Mesendoderm (in vitro differentiated cells): ENCODE data around the gene SBNO2.

Experiments
- DNase-seq: peaks from one replicate; pipeline ENCODE4 v3.0.0; 2013
- H2AK5ac ChIP-seq: 2 replicates; pipeline ENCODE4 v1.6.1; 2013; ENCODE audit warnings: low read length, inconsistent platforms
- H2BK120ac ChIP-seq: 2 replicates; pipeline ENCODE4 v1.6.1; 2013; ENCODE audit warnings: low read depth, mild to moderate bottlenecking, low read length, moderate library complexity, mixed read lengths
- H2BK15ac ChIP-seq: replicated peaks from 2 replicates; pipeline ENCODE4 v1.6.1; 2013; ENCODE audit warnings: low read depth, mild to moderate bottlenecking, moderate library complexity
- H2BK5ac ChIP-seq: 2 replicates; pipeline ENCODE4 v1.6.1; 2013; ENCODE audit warnings: low read length, inconsistent platforms
- H3K18ac ChIP-seq: 2 replicates; pipeline ENCODE4 v1.6.1; 2013; ENCODE audit warnings: mild to moderate bottlenecking, low read length, mixed read lengths
- H3K23ac ChIP-seq: one replicate; pipeline ENCODE4 v1.6.1; 2013; ENCODE audit warnings: low read length
- H3K27ac ChIP-seq: 2 replicates; pipeline ENCODE4 v1.5.1; 2013; ENCODE audit warnings: low read depth, mild to moderate bottlenecking, inconsistent platforms, low read length, moderate library complexity
- H3K27me3 ChIP-seq: 2 replicates; pipeline ENCODE4 v1.6.1; 2013; ENCODE audit warnings: low read length, control low read depth, mild to moderate bottlenecking, inconsistent platforms; ENCODE audit not compliant: insufficient read depth, poor library complexity
- H3K36me3 ChIP-seq: 2 replicates; pipeline ENCODE4 v1.6.1; 2013; ENCODE audit warnings: low read length, inconsistent platforms; ENCODE audit not compliant: control insufficient read depth, insufficient read depth
- H3K4ac ChIP-seq: one replicate; pipeline ENCODE4 v1.6.1; 2013; ENCODE audit warnings: low read depth, mild to moderate bottlenecking, low read length, moderate library complexity
- H3K4me1 ChIP-seq: 2 replicates; pipeline ENCODE4 v1.6.1; 2013; ENCODE audit warnings: low read depth, low read length, inconsistent platforms; ENCODE audit not compliant: control insufficient read depth
- H3K4me2 ChIP-seq: 2 replicates; pipeline ENCODE4 v1.6.1; 2013; ENCODE audit warnings: low read length
- H3K4me3 ChIP-seq: 2 replicates; pipeline ENCODE4 v1.5.1; 2013; ENCODE audit warnings: mild to moderate bottlenecking, low read length
- H3K56ac ChIP-seq: one replicate; pipeline ENCODE4 v1.6.1; 2013; ENCODE audit warnings: low read length
- H3K79me1 ChIP-seq: 2 replicates; pipeline ENCODE4 v1.6.1; 2013; ENCODE audit warnings: low read length, inconsistent platforms
- H3K79me2 ChIP-seq: 2 replicates; pipeline ENCODE4 v1.6.1; 2013; ENCODE audit warnings: mild to moderate bottlenecking, low read length; ENCODE audit not compliant: control insufficient read depth, insufficient read depth
- H3K9ac ChIP-seq: 2 replicates; pipeline ENCODE4 v1.6.1; 2013; ENCODE audit warnings: low read length, inconsistent platforms
- H4K5ac ChIP-seq: one replicate; pipeline ENCODE4 v1.6.1; 2013; ENCODE audit warnings: low read length
- H4K8ac ChIP-seq: one replicate; pipeline ENCODE4 v1.6.1; 2013; ENCODE audit warnings: low read depth, mild to moderate bottlenecking, control low read depth, low read length, moderate library complexity
- WGBS: extraction: QIAGEN DNeasy Blood & Tissue Kit; methylation state at CpG from one replicate; pipeline ENCODE4 v1.1.7; 2013; ENCODE audit warnings: low lambda C conversion rate, missing lambda C conversion rate; ENCODE audit not compliant: insufficient coverage; ENCODE audit errors: extremely low coverage; 5-methylcytosine and 5-hydroxymethylcytosine counted together

The SBNO2 gene

GRCh38 chr19:1135454-1135853, 38.6 kb downstream of the SBNO2 start:
- Histone ChIP-seq H3K27ac (no peak overlapping the region), H2BK15ac (no peak overlapping the region), H3K9ac (no peak overlapping the region), H3K4me2 (no peak overlapping the region), H3K23ac (no peak overlapping the region), H3K36me3 (no peaks in the 10 kb centered on the region), H3K4me1 (peaks cover 2% of the 10 kb centered on the region), H3K27me3 (no peaks in the 10 kb centered on the region), H3K18ac (no peak overlapping the region), H3K4me3 (no peak overlapping the region), H3K79me1 (peaks cover 7% of the 10 kb centered on the region), H4K5ac (no peak overlapping the region), H3K56ac (no peak overlapping the region), H3K4ac (no peak overlapping the region), H2AK5ac (no peak overlapping the region), H3K79me2 (no peaks in the 10 kb centered on the region), H2BK120ac (no peak overlapping the region), H4K8ac (no peak overlapping the region), H2BK5ac (no peak overlapping the region)
- no peak for DNase-seq
- WGBS = no CpG with 5 or more reads among the region's 17 CpGs

GRCh38 chr19:1134431-1134830, 39.6 kb downstream of the SBNO2 start:
- H3K27ac ChIP-seq = no peak overlapping the region
- no peak overlapping the region for H3K23ac ChIP-seq
- H2BK15ac ChIP-seq = no peak overlapping the region
- H3K9ac ChIP-seq = no peak overlapping the region
- H3K4me1 ChIP-seq = peaks cover 2% of the 10 kb centered on the region
- H2AK5ac ChIP-seq = no peak overlapping the region
- H3K18ac ChIP-seq = no peak overlapping the region
- H3K79me1 ChIP-seq = peaks cover 7% of the 10 kb centered on the region
- no peaks in the 10 kb centered on the region for H3K36me3 ChIP-seq
- no peak overlapping the region for H3K4ac ChIP-seq
- no CpG with 5 or more reads among the region's 11 CpGs for WGBS
- H3K56ac ChIP-seq = no peak overlapping the region
- no peak overlapping the region for H2BK5ac ChIP-seq
- no peak overlapping the region for H4K8ac ChIP-seq
- H3K4me3 ChIP-seq = no peak overlapping the region
- no peaks in the 10 kb centered on the region for H3K27me3 ChIP-seq
- H4K5ac ChIP-seq = no peak overlapping the region
- H2BK120ac ChIP-seq = no peak overlapping the region
- H3K79me2 ChIP-seq = no peaks in the 10 kb centered on the region
- H3K4me2 ChIP-seq = no peak overlapping the region
- DNase-seq = no peak

GRCh38 chr19:1133471-1133929, 40.6 kb downstream of the SBNO2 start:
- no peak overlapping the region for H3K9ac ChIP-seq
- H2BK5ac ChIP-seq = no peak overlapping the region
- no peaks in the 10 kb centered on the region for H3K27me3 ChIP-seq
- no peaks in the 10 kb centered on the region for H3K79me2 ChIP-seq
- H3K23ac ChIP-seq = no peak overlapping the region
- no peak overlapping the region for H3K4me2 ChIP-seq
- H2AK5ac ChIP-seq = no peak overlapping the region
- H3K27ac ChIP-seq = no peak overlapping the region
- H2BK15ac ChIP-seq = no peak overlapping the region
- H3K79me1 ChIP-seq = peaks cover 7% of the 10 kb centered on the region
- H3K36me3 ChIP-seq = no peaks in the 10 kb centered on the region
- H4K5ac ChIP-seq = no peak overlapping the region
- H2BK120ac ChIP-seq = no peak overlapping the region
- no peak overlapping the region for H3K4me3 ChIP-seq
- H4K8ac ChIP-seq = no peak overlapping the region
- H3K4me1 ChIP-seq = peaks cover 2% of the 10 kb centered on the region
- DNase-seq = peak; percentile 71
- H3K4ac ChIP-seq = no peak overlapping the region
- no peak overlapping the region for H3K18ac ChIP-seq
- no peak overlapping the region for H3K56ac ChIP-seq
- no CpG with 5 or more reads among the region's 25 CpGs for WGBS

GRCh38 chr19:1132552-1133383, 41.3 kb downstream of the SBNO2 start:
- WGBS = no CpG with 5 or more reads among the region's 48 CpGs
- no peak overlapping the region for H3K4me3 ChIP-seq

GRCh38 chr19:1131718-1132551, 42.1 kb downstream of the SBNO2 start:
- peak overlapping the region; percentile 85 for H3K27ac ChIP-seq
- H3K18ac ChIP-seq = peak overlapping the region; percentile 81
- H4K8ac ChIP-seq = peak overlapping the region; percentile 39
- H3K79me2 ChIP-seq = no peaks in the 10 kb centered on the region
- H3K9ac ChIP-seq = peak overlapping the region; percentile 78
- peak overlapping the region; percentile 59 for H2BK5ac ChIP-seq
- no peak overlapping the region for H4K5ac ChIP-seq
- peaks cover 2% of the 10 kb centered on the region for H3K4me1 ChIP-seq
- H2BK15ac ChIP-seq = no peak overlapping the region
- peak; percentile 86 for DNase-seq
- H3K4ac ChIP-seq = peak overlapping the region; percentile 28
- H3K4me2 ChIP-seq = peak overlapping the region; percentile 79
- no peaks in the 10 kb centered on the region for H3K27me3 ChIP-seq
- no CpG with 5 or more reads among the region's 64 CpGs for WGBS
- peak overlapping the region; percentile 85 for H3K56ac ChIP-seq
- no peak overlapping the region for H2BK120ac ChIP-seq
- no peak overlapping the region for H3K4me3 ChIP-seq
- no peak overlapping the region for H3K23ac ChIP-seq
- H2AK5ac ChIP-seq = no peak overlapping the region
- peaks cover 7% of the 10 kb centered on the region for H3K79me1 ChIP-seq
- H3K36me3 ChIP-seq = no peaks in the 10 kb centered on the region

More at GRCh38 chr19:1132552-1133383, 41.3 kb downstream of the SBNO2 start:
- Histone ChIP-seq H3K56ac (peak overlapping the region; percentile 85), H4K5ac (no peak overlapping the region), H2BK15ac (no peak overlapping the region), H3K36me3 (no peaks in the 10 kb centered on the region), H3K79me1 (peaks cover 7% of the 10 kb centered on the region), H3K79me2 (no peaks in the 10 kb centered on the region), H3K27me3 (no peaks in the 10 kb centered on the region), H3K23ac (no peak overlapping the region), H3K27ac (peak overlapping the region; percentile 85), H2AK5ac (no peak overlapping the region), H3K4ac (no peak overlapping the region), H3K18ac (peak overlapping the region; percentile 81), H4K8ac (no peak overlapping the region), H3K4me1 (peaks cover 2% of the 10 kb centered on the region), H2BK5ac (no peak overlapping the region), H2BK120ac (no peak overlapping the region), H3K9ac (peak overlapping the region; percentile 78), H3K4me2 (peak overlapping the region; percentile 79)
- DNase-seq = no peak
